NOMO-1 treated with dmso at 0.1 percent for 144 hours (cell line): Measurements from ENCODE around the gene DDX59.
"Not testable (repeated sequence)": the region's sequence is repeated elsewhere in the genome, so short reads cannot be mapped to it uniquely, and the experiment has no call there.

Source experiments
- DNase-seq: peaks from one replicate; lab custom pipeline; 2025; ENCODE audit not compliant: unreplicated experiment; lab: John Stamatoyannopoulos, UW

The DDX59 gene

DNA sequence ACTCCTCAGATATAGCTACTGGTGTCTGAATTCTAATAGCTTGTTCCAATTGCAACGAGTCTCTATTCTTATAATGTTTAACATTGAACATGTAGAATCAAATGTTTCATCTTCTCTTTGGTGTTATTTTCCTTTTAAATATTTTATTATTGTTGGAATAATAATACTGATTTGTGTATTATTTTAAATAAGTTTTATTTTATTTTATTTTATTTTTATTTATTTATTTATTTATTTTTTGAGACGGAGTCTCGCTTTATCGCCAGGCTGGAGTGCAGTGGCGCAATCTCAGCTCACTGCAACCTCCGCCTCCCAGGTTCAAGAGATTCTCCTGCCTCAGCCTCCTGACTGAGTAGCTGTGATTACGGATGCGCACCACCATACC is 39.2 kb downstream of the DDX59 start:
- not testable (repeated sequence) for DNase-seq

DNA sequence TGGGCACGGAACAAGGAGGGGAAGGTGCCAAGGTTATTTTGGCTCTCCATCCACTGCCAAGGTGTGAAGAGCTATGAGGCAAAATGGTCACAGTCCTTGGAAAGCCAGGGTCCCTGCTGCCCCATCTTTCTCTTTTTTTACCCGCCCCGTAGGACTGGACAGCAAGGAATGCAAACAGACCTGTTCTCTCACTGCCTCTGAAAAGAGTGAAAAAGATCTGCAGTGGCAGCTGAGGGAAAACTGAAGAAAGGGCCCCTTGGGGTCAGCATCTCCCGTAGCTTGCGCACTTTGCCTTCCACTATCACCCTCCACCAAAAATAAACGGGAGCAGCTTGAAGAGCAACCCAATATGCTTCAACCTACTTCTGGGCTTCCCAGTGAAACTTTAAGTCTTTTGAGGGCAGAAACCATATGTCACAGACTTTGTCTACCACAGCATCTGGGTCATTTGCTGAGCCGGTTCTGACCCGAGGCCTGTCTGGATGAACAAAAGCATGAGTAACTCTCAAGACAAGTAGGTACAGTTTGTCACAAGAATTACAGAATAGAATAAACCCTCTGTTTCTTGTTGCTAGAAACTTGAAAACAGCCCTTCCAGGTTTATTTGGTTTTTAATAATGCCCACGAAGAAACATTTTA is 39.7 kb downstream of the DDX59 start:
- DNase-seq: no peak

DNA sequence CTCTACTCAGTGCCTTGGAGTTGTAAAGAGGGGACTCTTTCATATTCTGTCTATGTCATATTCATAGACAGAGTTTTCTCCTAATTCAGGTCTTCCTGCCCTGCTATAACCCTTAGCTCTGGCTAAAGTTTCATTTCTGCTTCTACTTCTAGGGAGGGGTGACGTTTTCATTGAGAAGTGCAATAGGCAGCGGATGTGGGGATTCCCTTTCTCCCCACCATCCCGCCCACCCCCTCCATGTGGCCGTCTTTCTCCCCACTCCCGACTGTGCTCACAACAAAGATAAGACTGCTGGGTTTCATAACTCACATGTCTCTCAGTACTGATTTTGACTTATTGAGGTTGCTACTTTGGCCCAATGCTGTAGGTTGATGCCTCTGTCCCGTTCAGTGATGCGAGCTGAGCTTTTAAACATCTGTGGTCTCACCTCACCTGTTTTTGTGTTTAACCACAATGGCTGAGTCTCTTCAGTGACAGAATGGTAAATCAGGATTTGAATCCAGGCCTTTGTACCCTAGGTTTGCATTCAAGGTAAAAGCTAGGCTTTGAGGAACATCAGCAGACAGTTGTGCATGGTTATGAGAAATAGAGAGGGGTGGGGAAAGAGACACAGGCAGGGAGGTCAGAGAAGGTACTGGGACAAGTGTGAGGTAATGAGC is 41.4 kb downstream of the DDX59 start:
- peak; percentile 33 for DNase-seq

DNA sequence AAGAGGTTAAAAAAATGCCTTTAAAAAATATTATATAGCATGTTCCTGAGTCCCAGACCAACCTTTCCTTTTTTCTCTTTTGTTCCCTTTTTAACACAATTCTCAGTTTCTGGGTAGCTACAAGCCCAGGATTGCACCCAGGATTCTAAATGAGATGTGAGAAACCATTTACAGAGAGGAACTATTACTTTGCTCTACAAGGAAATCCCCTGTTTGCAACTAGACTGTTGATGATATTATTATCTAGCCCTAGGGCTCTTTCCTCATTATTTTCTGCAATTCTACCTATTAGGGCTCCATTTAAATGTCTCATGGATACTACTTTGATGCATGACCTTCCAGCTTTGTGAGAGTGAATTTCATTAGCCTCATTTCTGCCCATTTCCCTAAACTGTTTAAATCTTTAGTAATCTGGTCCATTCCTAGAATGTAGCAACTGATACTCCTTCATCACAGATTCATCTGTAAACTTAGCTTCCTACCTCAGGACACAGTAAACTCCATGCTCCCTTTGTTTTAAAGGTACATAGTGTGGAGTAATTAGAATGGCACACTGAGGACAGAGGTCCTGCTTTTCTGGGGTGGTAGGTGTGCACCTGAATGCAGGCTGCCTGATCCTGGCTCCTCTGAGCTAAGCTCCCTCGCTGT is 42.0 kb downstream of the DDX59 start:
- no peak for DNase-seq

DNA sequence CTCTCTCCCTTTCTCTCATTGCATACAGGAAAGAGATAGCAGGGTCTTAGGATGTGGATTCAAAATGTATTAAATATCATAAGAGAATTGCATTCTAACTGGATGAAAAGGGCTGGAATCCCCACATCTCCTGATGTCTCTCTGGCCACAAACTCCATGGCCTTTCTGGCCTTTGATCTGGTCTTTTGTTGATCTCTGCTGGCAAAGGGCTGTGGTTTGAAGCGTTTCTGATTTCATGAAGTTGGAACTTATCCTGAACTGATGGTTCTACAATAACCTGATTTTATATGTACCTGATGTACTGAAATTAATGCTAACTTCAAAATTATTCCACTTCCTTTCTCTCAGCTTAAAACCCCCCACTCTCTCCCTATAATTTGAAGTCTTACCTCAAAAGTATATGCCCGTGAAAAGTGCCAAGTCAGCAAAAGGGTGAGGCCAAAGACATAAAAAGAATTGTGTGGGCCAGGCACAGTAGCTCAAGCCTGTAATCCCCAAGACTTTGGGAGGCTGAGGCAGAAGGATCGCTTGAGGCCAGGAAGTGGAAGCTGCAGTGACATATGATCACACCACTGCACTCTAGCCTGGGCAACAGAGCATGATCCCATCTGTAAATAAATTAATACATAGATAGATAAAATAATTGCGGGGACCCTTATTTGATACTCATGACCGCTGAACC is 42.7 kb downstream of the DDX59 start:
- no peak for DNase-seq

DNA sequence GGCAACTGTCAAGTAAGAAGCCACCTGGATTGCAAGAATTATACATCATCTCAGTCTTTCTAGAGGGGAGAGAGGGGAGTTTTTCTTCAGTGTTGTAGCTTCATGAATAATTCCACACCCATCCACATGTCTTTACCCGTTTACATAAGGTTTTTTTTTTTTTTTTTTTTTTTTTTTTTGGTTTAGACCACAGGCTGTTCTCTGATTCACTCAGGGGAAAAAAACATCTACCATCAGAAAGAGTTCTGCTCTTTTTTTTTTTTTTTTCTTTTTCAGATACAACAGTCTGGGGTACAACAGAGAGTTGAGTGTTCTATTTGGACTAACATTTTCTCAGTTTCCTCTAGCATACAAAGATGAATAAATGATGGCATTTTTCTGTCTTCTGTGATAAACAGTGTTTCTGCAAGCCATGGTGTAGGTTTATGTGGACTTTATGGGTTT is 44.3 kb downstream of the DDX59 start:
- no peak for DNase-seq

DNA sequence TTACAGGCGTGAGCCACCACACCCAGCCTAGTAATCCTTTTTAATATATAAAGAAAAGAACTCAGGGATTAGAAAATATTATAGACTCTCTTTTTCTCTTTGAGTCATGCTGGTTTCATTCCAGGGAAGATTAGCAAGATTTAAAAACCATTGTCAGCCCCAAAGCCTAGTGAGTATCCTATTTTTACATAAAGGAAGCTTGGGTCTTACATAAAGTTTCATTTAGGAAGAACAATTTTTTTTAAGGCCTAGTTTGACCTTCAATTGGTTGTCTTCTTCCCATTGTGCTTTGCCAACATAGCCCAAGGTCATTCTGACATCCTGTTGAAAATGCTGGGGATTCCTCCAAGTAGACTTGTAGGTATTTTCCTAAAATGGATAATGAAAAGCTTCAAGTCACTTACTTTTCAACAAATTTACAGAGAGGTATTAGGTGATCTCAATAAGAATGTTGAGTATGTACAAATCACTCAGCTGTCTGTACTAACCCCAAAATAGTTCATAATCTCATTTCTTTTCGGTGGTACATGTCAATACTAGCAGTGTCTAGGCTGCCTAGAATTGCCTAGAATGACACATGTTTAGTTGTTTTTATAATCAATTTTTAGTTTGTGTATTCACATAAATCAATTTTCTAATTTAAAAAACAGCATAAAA is 44.9 kb downstream of the DDX59 start:
- DNase-seq: no peak

DNA sequence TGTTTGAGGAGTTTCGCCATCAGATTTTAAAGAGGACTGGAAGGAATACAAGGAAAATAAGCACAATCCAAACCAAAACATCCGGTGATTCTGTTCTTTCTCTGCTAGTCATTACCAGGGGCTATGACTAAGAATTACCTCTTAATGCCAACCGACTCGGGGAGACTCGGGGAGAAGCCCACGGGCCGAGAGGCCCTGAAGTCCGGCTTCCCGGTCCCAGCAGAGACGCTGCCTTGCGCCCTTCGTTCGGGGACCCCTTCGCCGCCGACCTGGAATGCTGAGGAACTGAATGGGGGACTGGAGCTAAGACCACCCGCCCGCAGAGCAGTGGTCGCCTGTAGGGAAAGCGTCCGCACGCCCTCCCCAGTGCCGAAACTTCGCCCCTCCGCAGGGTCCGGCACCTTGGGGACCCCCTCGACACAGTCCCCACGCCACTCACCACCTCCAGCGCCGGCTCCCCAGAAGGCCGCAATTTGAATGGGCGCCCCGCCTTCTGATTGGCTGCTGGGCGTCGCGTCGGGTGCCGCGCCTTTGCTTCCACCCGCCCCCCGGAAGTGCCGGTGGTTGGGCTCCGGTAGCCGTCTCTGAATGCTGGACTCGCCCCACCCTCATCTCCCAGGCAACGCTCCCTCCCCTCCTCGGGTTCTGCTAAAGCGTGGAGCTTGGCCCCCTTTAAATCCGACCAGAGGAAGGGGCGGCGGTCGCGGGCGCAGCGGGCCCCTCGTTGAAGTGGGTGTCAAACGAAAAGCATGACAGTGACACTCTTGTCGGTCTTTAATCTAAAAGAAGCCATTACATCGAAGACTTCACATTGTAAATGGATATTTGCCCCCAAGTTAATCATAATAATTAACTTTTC is 49.2 kb downstream of the DDX59 start, which contains the start of gene KIF14:
KIF14 (minus strand) TSS at position 479 of the 859 bp plus-strand sequence. CDS start 2,028 bp downstream, outside the sequence.
- peak; percentile 91 for DNase-seq

DNA sequence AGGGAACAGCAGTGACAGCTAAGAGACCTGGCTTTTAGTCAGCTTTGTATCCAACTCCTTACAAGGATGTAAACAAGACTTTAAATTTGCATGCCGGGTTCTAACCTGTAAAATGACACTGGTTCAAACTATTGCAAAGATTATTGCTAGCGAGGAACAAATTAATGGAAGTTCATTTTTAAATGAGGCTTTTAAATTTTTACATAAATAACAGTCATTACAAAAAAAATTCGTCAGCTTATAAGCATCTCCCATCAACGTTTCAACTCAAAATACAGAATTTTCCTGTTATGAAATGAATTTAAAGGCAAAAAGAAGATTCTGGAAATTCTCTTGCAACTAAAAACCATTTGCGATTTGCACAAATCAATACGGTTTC is 49.8 kb downstream of the DDX59 start:
- DNase-seq: no peak

DNA sequence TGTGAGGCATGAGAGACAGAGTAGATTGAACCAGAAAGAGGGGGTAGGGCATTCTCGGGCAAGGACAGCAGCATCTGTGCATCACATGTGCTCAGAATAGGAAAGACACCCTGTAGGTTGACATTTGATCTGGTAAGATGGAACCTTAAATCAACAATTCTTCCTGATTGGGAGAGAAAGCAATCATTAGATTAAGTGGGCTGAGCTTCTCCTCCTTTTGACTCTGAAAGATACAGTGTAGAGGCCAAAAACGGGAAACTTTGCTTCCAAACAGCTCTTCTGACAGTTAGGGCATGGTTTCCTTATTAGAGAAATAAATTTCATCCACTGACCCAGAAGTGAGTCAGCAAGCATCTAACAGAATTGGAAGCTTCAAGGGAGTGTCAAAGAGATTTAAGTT is 58.9 kb downstream of the DDX59 start:
- no peak for DNase-seq

DNA sequence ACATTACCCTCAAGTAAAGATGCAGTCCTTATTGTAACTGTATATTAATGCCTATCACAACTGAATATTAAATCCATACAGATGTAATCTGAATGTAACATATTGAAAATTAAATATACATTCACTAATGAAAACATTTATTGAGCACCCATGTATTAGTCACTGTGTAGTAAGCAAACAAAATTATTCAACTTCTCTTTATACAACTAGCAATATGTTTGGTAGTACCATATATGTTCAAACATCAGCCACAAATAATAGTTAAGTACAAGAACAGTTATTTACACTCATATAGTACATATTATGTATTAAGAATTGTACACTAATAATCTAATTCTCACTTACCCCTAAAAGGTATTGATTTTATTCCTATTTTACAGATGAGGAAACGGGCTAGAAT is 67.1 kb downstream of the DDX59 start:
- no peak for DNase-seq
